Smooth muscle cell (in vitro differentiated cells): ENCODE measurements around the gene RAB11FIP3. TPM values are rescaled to one million over a fixed set of nuclear protein-coding genes. Genes with fewer than 3 reads are reported as not detected.

ENCODE experiments used
- DNase-seq: peaks from one replicate; lab custom pipeline; 2025; ENCODE audit not compliant: unreplicated experiment; lab: John Stamatoyannopoulos, UW
- H2AFZ ChIP-seq: fragments of 200-600 bp; sonication (generic); 2 replicates; pipeline ENCODE4 v1.6.0; 2016; ENCODE audit warnings: antibody characterized with exemption, low read depth, mild to moderate bottlenecking
- H3F3A ChIP-seq: fragments of 200-600 bp; sonication (generic); 2 replicates; pipeline ENCODE4 v1.6.0; 2017; ENCODE audit warnings: antibody characterized with exemption, low read depth
- H3K27ac ChIP-seq: fragments of 200-600 bp; sonication (generic); 2 replicates; pipeline ENCODE4 v1.5.1; 2016; ENCODE audit warnings: low read depth, mild to moderate bottlenecking
- H3K27me3 ChIP-seq: fragments of 200-600 bp; sonication (generic); 2 replicates; pipeline ENCODE4 v1.6.1; 2016; ENCODE audit warnings: low read depth, mild to moderate bottlenecking
- H3K36me3 ChIP-seq: fragments of 200-600 bp; sonication (generic); 2 replicates; pipeline ENCODE4 v1.5.1; 2016; ENCODE audit warnings: low read depth
- H3K4me1 ChIP-seq: fragments of 200-600 bp; sonication (generic); 2 replicates; pipeline ENCODE4 v1.5.1; 2016; ENCODE audit warnings: low read depth
- H3K4me2 ChIP-seq: fragments of 200-600 bp; sonication (generic); 2 replicates; pipeline ENCODE4 v1.6.0; 2016; ENCODE audit warnings: mild to moderate bottlenecking
- H3K4me3 ChIP-seq: fragments of 200-600 bp; sonication (generic); 2 replicates; pipeline ENCODE4 v1.5.1; 2016; ENCODE audit warnings: mild to moderate bottlenecking
- H3K79me2 ChIP-seq: fragments of 200-600 bp; sonication (generic); 2 replicates; pipeline ENCODE4 v1.6.0; 2016; ENCODE audit warnings: low read depth, mild to moderate bottlenecking
- H3K9ac ChIP-seq: fragments of 200-600 bp; sonication (generic); 2 replicates; pipeline ENCODE4 v1.6.0; 2016; ENCODE audit warnings: low read depth
- H3K9me3 ChIP-seq: fragments of 200-600 bp; sonication (generic); replicated peaks from 2 replicates; pipeline ENCODE4 v1.5.1; 2016; ENCODE audit warnings: low read depth
- H4K20me1 ChIP-seq: fragments of 200-600 bp; sonication (generic); 2 replicates; pipeline ENCODE4 v1.6.0; 2016; ENCODE audit warnings: low read depth
- WGBS: methylation state at CpG from one replicate; pipeline ENCODE4 v1.1.7; 2016; ENCODE audit warnings: low lambda C conversion rate; 5-methylcytosine and 5-hydroxymethylcytosine counted together
- microRNA-seq: library from miRNA; unstranded; fragments of <30 nt; microRNA quantifications from one replicate; pipeline ENCODE4, GENCODE V29; 2016; ENCODE audit warnings: borderline number of aligned reads
- polyA plus RNA-seq: library from polyadenylated mRNA; unstranded; fragments of >200 nt; fragmentation: Nextera tagmentation; extraction: Ambion mirVana; gene quantifications from 2 replicates; pipeline ENCODE4 v1.2.1, GENCODE V29; 2016
- small RNA-seq: library from RNA; depleted of rRNA; stranded (forward); fragments of <200 nt; gene quantifications from one replicate; pipeline ENCODE3, GENCODE V24; 2014
- total RNA-seq: library from RNA; depleted of rRNA; stranded (reverse); fragments of >200 nt; gene quantifications from 2 replicates; pipeline ENCODE4 v1.2.3, GENCODE V29; 2014
- TF ChIP-seq, protein P1 (sequence below): fragments of 200-600 bp; sonication (generic); IDR thresholded peaks from 2 replicates; pipeline ENCODE4 v1.5.1; 2017; ENCODE audit warnings: borderline replicate concordance, mild to moderate bottlenecking, antibody characterized with exemption; ENCODE audit not compliant: insufficient read depth, poor library complexity, severe bottlenecking

RAB11FIP3 gene
- total and polyA plus RNA-seq, 2 experiments from 2014 or later, result 19.5 to 20.4 TPM

GRCh38 chr16:568401-569258, 143.2 kb downstream of the RAB11FIP3 start:
- Histone ChIP-seq H2AFZ (peak overlapping the region; percentile 85), H3K9ac (no peak overlapping the region), H3F3A (no peaks in the 10 kb centered on the region), H3K4me2 (peak overlapping the region; percentile 97), H3K9me3 (no peaks in the 10 kb centered on the region), H3K27me3 (no peaks in the 10 kb centered on the region), H3K27ac (peak overlapping the region; percentile 52), H4K20me1 (peaks cover 16% of the 10 kb centered on the region), H3K79me2 (peaks cover 13% of the 10 kb centered on the region), H3K4me1 (peaks cover 19% of the 10 kb centered on the region), H3K36me3 (no peaks in the 10 kb centered on the region), H3K4me3 (peak overlapping the region; percentile 97)
- no peak for DNase-seq
- 78% methylated on average over 8 of the region's 11 CpGs for WGBS
- TF ChIP-seq, protein P1, sequence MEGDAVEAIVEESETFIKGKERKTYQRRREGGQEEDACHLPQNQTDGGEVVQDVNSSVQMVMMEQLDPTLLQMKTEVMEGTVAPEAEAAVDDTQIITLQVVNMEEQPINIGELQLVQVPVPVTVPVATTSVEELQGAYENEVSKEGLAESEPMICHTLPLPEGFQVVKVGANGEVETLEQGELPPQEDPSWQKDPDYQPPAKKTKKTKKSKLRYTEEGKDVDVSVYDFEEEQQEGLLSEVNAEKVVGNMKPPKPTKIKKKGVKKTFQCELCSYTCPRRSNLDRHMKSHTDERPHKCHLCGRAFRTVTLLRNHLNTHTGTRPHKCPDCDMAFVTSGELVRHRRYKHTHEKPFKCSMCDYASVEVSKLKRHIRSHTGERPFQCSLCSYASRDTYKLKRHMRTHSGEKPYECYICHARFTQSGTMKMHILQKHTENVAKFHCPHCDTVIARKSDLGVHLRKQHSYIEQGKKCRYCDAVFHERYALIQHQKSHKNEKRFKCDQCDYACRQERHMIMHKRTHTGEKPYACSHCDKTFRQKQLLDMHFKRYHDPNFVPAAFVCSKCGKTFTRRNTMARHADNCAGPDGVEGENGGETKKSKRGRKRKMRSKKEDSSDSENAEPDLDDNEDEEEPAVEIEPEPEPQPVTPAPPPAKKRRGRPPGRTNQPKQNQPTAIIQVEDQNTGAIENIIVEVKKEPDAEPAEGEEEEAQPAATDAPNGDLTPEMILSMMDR, result no peak

DNA sequence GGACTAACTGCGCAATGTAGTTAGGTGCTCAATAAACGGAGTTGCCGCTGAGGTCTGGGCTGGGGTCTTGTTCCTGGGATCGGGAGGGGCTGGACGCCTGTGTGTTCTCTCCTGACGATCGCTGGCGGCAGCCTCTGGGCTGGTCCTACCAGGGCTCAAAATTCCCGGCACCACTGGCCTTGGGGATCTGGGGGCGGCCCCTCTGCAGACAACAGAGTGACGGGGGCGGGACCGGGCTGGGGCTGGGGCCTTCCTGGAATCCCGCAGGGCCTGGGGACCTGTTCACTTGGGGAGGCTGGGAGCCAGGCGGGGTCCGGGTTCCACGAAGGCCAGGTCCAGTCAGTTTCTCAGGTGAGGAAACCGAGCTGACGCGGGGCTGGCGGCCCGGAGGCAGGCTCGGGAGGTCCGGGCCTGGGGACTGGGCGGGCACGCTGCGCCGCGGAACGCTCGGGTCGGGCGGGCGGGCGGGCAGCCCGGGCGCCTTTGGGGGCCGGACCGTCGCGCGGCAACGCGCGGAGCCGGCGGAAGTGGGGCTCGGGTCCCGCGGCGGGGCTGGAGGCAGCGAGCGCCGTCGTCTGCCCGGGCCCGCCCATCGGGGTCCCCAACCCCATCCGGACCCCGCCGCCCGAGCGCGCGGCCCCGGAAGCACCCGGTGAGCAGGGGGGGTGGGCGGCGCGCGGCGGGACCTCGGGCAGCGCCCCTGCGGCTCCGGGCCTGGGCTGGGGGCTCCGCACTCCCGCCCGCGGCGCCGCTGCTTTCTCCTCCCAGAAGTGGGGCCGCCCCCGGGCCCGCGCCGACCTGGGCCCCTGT, 144.2 kb downstream of the RAB11FIP3 start, which contains the start of gene PIGQ:
PIGQ (plus strand) TSS at position 524 of the 810 bp plus-strand sequence. CDS start 4,107 bp downstream, outside the sequence.
- 6% methylated on average over 22 of the region's 87 CpGs for WGBS
- Histone ChIP-seq H3K27ac (peak within 1 kb of the TSS; percentile 52), H3K27me3 (no peaks in the 10 kb centered on the region), H2AFZ (peak within 1 kb of the TSS; percentile 85), H3K36me3 (no peaks in the 10 kb centered on the region), H3K9ac (peak within 1 kb of the TSS; percentile 90), H3K4me3 (peak within 1 kb of the TSS; percentile 97), H3F3A (no peaks in the 10 kb centered on the region), H3K79me2 (peaks cover 13% of the 10 kb centered on the region), H3K4me1 (peaks cover 19% of the 10 kb centered on the region), H4K20me1 (peaks cover 18% of the 10 kb centered on the region), H3K9me3 (no peaks in the 10 kb centered on the region), H3K4me2 (peak within 1 kb of the TSS; percentile 99)
- peak; percentile 47 for DNase-seq
- TF ChIP-seq, protein P1, result no peak

Small RNA genes within 50 kb of the gene (microRNA-seq; reads per million reads assigned to microRNA genes)
- not detected for gene MIR3176
- not detected for gene MIR5587

Small RNA genes within 50 kb of the gene (small RNA-seq; reads per million reads assigned to genes)
- 0.08 reads per million for gene MIR3176
- gene MIR5587, result not detected
- not detected for gene RF00019
- not detected for gene Z98883.1

Other genes starting within 250 kb of the RAB11FIP3 start
- gene HBA1, start 249.0 kb upstream of the RAB11FIP3 start, total RNA-seq, result not detected in 2 replicates
- gene HBA1, start 249.0 kb upstream of the RAB11FIP3 start, polyA plus RNA-seq, result not detected in 2 replicates
- not detected in 2 replicates for gene HBQ1, start 245.2 kb upstream of the RAB11FIP3 start, total RNA-seq
- gene HBQ1, start 245.2 kb upstream of the RAB11FIP3 start, polyA plus RNA-seq, result not detected in 2 replicates
- gene LUC7L, start 196.2 kb upstream of the RAB11FIP3 start, total RNA-seq, result 63.3 and 70.6 TPM in 2 replicates
- gene LUC7L, start 196.2 kb upstream of the RAB11FIP3 start, polyA plus RNA-seq, result 56.2 and 70.2 TPM in 2 replicates
- 37.3 and 83.7 TPM in 2 replicates for gene FAM234A, start 190.8 kb upstream of the RAB11FIP3 start, total RNA-seq
- 87.3 and 93.9 TPM in 2 replicates for gene FAM234A, start 190.8 kb upstream of the RAB11FIP3 start, polyA plus RNA-seq
- 0.04 and 2.2 TPM in 2 replicates for gene RGS11, start 149.7 kb upstream of the RAB11FIP3 start, total RNA-seq
- 3.9 TPM in 2 replicates for gene RGS11, start 149.7 kb upstream of the RAB11FIP3 start, polyA plus RNA-seq
- 0.58 and 0.63 TPM in 2 replicates for gene ARHGDIG, start 145.1 kb upstream of the RAB11FIP3 start, total RNA-seq
- 2.9 and 4.7 TPM in 2 replicates for gene ARHGDIG, start 145.1 kb upstream of the RAB11FIP3 start, polyA plus RNA-seq
- 0.18 TPM in 1 of 2 replicates, not detected in the other for gene PDIA2, start 142.5 kb upstream of the RAB11FIP3 start, total RNA-seq
- gene PDIA2, start 142.5 kb upstream of the RAB11FIP3 start, polyA plus RNA-seq, result 0.43 and 0.86 TPM in 2 replicates
- gene AXIN1, start 72.9 kb upstream of the RAB11FIP3 start, total RNA-seq, result 12.7 and 13.0 TPM in 2 replicates
- 15.0 and 15.2 TPM in 2 replicates for gene AXIN1, start 72.9 kb upstream of the RAB11FIP3 start, polyA plus RNA-seq
- 80.8 and 84.6 TPM in 2 replicates for gene MRPL28, start 55.1 kb upstream of the RAB11FIP3 start, total RNA-seq
- gene MRPL28, start 55.1 kb upstream of the RAB11FIP3 start, polyA plus RNA-seq, result 155 and 160 TPM in 2 replicates
- gene PGAP6, start 43.7 kb upstream of the RAB11FIP3 start, total RNA-seq, result 53.6 and 57.1 TPM in 2 replicates
- 80.0 and 99.9 TPM in 2 replicates for gene PGAP6, start 43.7 kb upstream of the RAB11FIP3 start, polyA plus RNA-seq
- 189 and 218 TPM in 2 replicates for gene NME4, start 28.4 kb upstream of the RAB11FIP3 start, total RNA-seq
- 421 and 523 TPM in 2 replicates for gene NME4, start 28.4 kb upstream of the RAB11FIP3 start, polyA plus RNA-seq
- gene DECR2, start 23.8 kb upstream of the RAB11FIP3 start, total RNA-seq, result 7.3 and 18.2 TPM in 2 replicates
- gene DECR2, start 23.8 kb upstream of the RAB11FIP3 start, polyA plus RNA-seq, result 15.4 and 21.2 TPM in 2 replicates
- gene CAPN15, start 102.1 kb downstream of the RAB11FIP3 start, total RNA-seq, result 8.6 and 14.7 TPM in 2 replicates
- 18.7 and 23.6 TPM in 2 replicates for gene CAPN15, start 102.1 kb downstream of the RAB11FIP3 start, polyA plus RNA-seq
- not detected in 2 replicates for gene PRR35, start 134.7 kb downstream of the RAB11FIP3 start, total RNA-seq
- not detected in 2 replicates for gene PRR35, start 134.7 kb downstream of the RAB11FIP3 start, polyA plus RNA-seq
- 0.18 and 0.63 TPM in 2 replicates for gene NHLRC4, start 141.4 kb downstream of the RAB11FIP3 start, total RNA-seq
- gene NHLRC4, start 141.4 kb downstream of the RAB11FIP3 start, polyA plus RNA-seq, result 0.85 and 2.6 TPM in 2 replicates
- 21.0 and 30.1 TPM in 2 replicates for gene PIGQ, start 144.3 kb downstream of the RAB11FIP3 start, total RNA-seq
- gene PIGQ, start 144.3 kb downstream of the RAB11FIP3 start, polyA plus RNA-seq, result 45.7 and 51.0 TPM in 2 replicates
- 14.7 and 21.2 TPM in 2 replicates for gene RAB40C, start 164.4 kb downstream of the RAB11FIP3 start, total RNA-seq
- gene RAB40C, start 164.4 kb downstream of the RAB11FIP3 start, polyA plus RNA-seq, result 27.0 and 28.3 TPM in 2 replicates
- gene WFIKKN1, start 205.3 kb downstream of the RAB11FIP3 start, total RNA-seq, result 1.5 TPM in 1 of 2 replicates, not detected in the other
- 0.77 and 0.83 TPM in 2 replicates for gene WFIKKN1, start 205.3 kb downstream of the RAB11FIP3 start, polyA plus RNA-seq
- 134 and 158 TPM in 2 replicates for gene METTL26, start 210.7 kb downstream of the RAB11FIP3 start, total RNA-seq
- 227 and 238 TPM in 2 replicates for gene METTL26, start 210.7 kb downstream of the RAB11FIP3 start, polyA plus RNA-seq
- 7.7 and 11.9 TPM in 2 replicates for gene MCRIP2, start 216.2 kb downstream of the RAB11FIP3 start, total RNA-seq
- gene MCRIP2, start 216.2 kb downstream of the RAB11FIP3 start, polyA plus RNA-seq, result 34.7 and 45.8 TPM in 2 replicates
- 6.8 and 8.4 TPM in 2 replicates for gene WDR90, start 223.7 kb downstream of the RAB11FIP3 start, total RNA-seq
- gene WDR90, start 223.7 kb downstream of the RAB11FIP3 start, polyA plus RNA-seq, result 10.4 and 24.6 TPM in 2 replicates
- gene RHOT2, start 242.5 kb downstream of the RAB11FIP3 start, total RNA-seq, result 41.4 and 44.5 TPM in 2 replicates
- 148 and 152 TPM in 2 replicates for gene RHOT2, start 242.5 kb downstream of the RAB11FIP3 start, polyA plus RNA-seq